Measurements from ENCODE around the gene NUTM1. TPM values are rescaled to one million over a fixed set of nuclear protein-coding genes. Genes with fewer than 3 reads are reported as not detected.

The NUTM1 gene
- polyA plus RNA-seq, 1 donor (not counting 4 experiments of a cell fraction or from before 2014, with no cell fraction given): not detected

- Histone ChIP-seq H3K9me1 (ENCODE audit: control insufficient read depth, extremely low read depth, insufficient read depth, low read length) (no peaks in the 10 kb centered on the region), H3K9ac (ENCODE audit: control insufficient read depth, extremely low read depth, insufficient read depth, low read length) (no peak overlapping the region), H2AFZ (ENCODE audit: control insufficient read depth, low read length) (no peak overlapping the region), H4K20me1 (ENCODE audit: control insufficient read depth, extremely low read depth, insufficient read depth, low read length) (no peaks in the 10 kb centered on the region), H3K27ac (ENCODE audit: control insufficient read depth, insufficient read depth, low read length) (no peak overlapping the region), H3K4me2 (ENCODE audit: control insufficient read depth, extremely low read depth, insufficient read depth, low read depth, low read length) (no peak overlapping the region), H3K36me3 (ENCODE audit: control insufficient read depth in 2 of 2, extremely low read depth in 1 of 2, insufficient read depth in 2 of 2, low read length in 2 of 2) (no peaks in the 10 kb centered on the region), H3K27me3 (ENCODE audit: control insufficient read depth, extremely low read depth, insufficient read depth, low read length) (no peaks in the 10 kb centered on the region), H3K4me3 (ENCODE audit: control insufficient read depth in 2 of 3, extremely low read depth in 1 of 3, insufficient read depth in 2 of 3, low read depth in 1 of 3, low read length in 3 of 3) (no peak overlapping the region), H3K9me3 (ENCODE audit: control insufficient read depth, low read depth, low read length) (no peaks in the 10 kb centered on the region), H3K4me1 (ENCODE audit: control insufficient read depth, extremely low read depth, insufficient read depth, low read length) (peaks cover 3% of the 10 kb centered on the region), H3K79me2 (ENCODE audit: control insufficient read depth, insufficient read depth, low read length) (no peaks in the 10 kb centered on the region)
- no peak for FAIRE-seq
- dilution Hi-C loops (cut with MboI; ENCODE audit: extremely low pct_ligation_motif_present, low sequenced_read_pairs): no loop called here
- DNase-seq (ENCODE audit: low read depth, low spot score): no peak
- TF ChIP-seq CTCF (optimal IDR thresholded peaks at IDR 0.05 in 1 of 3, IDR thresholded peaks at IDR 0.05 in 1 of 3, conservative IDR thresholded peaks at IDR 0.05 in 1 of 3; ENCODE audit: extremely low read depth in 1 of 3, insufficient read depth in 2 of 3, low read length in 3 of 3) (no peak), EZH2 (IDR thresholded peaks at IDR 0.05; ENCODE audit: low read length) (no peak)
Measured at GRCh38 chr15:34324933-34325332, 18.2 kb upstream of the NUTM1 start.

- Histone ChIP-seq H3K9me1 (ENCODE audit: control insufficient read depth, extremely low read depth, insufficient read depth, low read length) (no peaks in the 10 kb centered on the region), H3K27ac (ENCODE audit: control insufficient read depth, insufficient read depth, low read length) (no peak overlapping the region), H3K79me2 (ENCODE audit: control insufficient read depth, insufficient read depth, low read length) (no peaks in the 10 kb centered on the region), H3K4me2 (ENCODE audit: control insufficient read depth, extremely low read depth, insufficient read depth, low read depth, low read length) (no peak overlapping the region), H3K36me3 (ENCODE audit: control insufficient read depth in 2 of 2, extremely low read depth in 1 of 2, insufficient read depth in 2 of 2, low read length in 2 of 2) (no peaks in the 10 kb centered on the region), H3K9me3 (ENCODE audit: control insufficient read depth, low read depth, low read length) (no peaks in the 10 kb centered on the region), H2AFZ (ENCODE audit: control insufficient read depth, low read length) (no peak overlapping the region), H3K27me3 (ENCODE audit: control insufficient read depth, extremely low read depth, insufficient read depth, low read length) (no peaks in the 10 kb centered on the region), H3K4me1 (ENCODE audit: control insufficient read depth, extremely low read depth, insufficient read depth, low read length) (peaks cover 2% of the 10 kb centered on the region), H4K20me1 (ENCODE audit: control insufficient read depth, extremely low read depth, insufficient read depth, low read length) (no peaks in the 10 kb centered on the region), H3K4me3 (ENCODE audit: control insufficient read depth in 2 of 3, extremely low read depth in 1 of 3, insufficient read depth in 2 of 3, low read depth in 1 of 3, low read length in 3 of 3) (no peak overlapping the region), H3K9ac (ENCODE audit: control insufficient read depth, extremely low read depth, insufficient read depth, low read length) (no peak overlapping the region)
- dilution Hi-C loops (cut with MboI; ENCODE audit: extremely low pct_ligation_motif_present, low sequenced_read_pairs): no loop called here
- DNase-seq (ENCODE audit: low read depth, low spot score) (no peak), FAIRE-seq (no peak)
- TF ChIP-seq CTCF (optimal IDR thresholded peaks at IDR 0.05 in 1 of 3, IDR thresholded peaks at IDR 0.05 in 1 of 3, conservative IDR thresholded peaks at IDR 0.05 in 1 of 3; ENCODE audit: extremely low read depth in 1 of 3, insufficient read depth in 2 of 3, low read length in 3 of 3) (no peak), EZH2 (IDR thresholded peaks at IDR 0.05; ENCODE audit: low read length) (no peak)
Measured at GRCh38 chr15:34325368-34325767, 17.7 kb upstream of the NUTM1 start.

Data from keratinocyte (primary cell).